Hindlimb muscle (tissue), 1 donor: ENCODE measurements around the gene RASAL3. TPM values are rescaled to one million over a fixed set of nuclear protein-coding genes. Genes with fewer than 3 reads are reported as not detected.

Experiments used
- DNase-seq: peaks from one replicate; pipeline ENCODE4 v3.0.0-alpha.2; 2013
- polyA plus RNA-seq: library from polyadenylated mRNA; unstranded; fragments of 120-200 nt; gene quantifications from one replicate; pipeline ENCODE4 v1.2.1, GENCODE V29; 2013; ENCODE audit not compliant: insufficient read length

RASAL3 gene
- polyA plus RNA-seq, 1 donor = 1.7 TPM

DNA sequence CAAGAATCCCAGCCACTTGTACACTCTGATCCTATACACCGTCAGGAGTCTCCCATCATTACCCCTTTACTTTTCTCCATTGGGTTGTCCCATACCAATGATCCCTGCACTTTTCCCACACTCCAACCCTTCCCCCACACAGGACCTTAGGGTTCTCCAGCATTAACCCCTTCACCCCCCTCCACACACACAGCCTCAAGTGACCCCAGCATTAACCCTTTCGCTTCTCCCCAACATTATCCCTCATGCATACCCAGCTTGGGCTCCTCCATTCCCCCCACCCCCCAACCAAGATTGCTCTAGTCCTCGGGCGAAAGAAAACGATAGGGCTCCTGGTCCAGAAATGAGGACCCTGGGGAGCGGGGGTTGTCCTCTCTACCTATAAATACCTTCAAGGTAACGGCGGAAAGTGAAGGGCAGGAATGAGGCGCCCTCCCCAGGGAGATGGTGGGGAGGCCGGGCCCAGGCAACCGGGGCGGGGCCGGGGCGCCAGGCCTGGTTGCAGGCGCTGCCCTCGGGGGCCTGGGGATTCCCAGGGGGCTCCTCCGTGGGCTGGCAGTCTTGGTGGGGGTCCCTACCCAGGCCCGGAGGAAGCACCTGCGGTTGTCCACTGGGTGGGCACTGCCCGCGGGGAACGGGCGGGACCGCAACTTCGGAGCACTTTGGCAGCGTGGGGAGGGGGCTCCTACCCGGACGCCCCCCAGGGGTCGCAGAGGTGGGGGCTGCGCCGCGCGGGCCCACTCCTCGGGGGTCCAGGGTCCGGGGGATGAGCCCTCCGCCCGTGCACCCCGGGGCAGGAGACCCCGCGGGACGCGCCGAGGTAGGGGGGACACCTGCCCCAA is 15.3 kb downstream of the RASAL3 start:
- DNase-seq = no peak

DNA sequence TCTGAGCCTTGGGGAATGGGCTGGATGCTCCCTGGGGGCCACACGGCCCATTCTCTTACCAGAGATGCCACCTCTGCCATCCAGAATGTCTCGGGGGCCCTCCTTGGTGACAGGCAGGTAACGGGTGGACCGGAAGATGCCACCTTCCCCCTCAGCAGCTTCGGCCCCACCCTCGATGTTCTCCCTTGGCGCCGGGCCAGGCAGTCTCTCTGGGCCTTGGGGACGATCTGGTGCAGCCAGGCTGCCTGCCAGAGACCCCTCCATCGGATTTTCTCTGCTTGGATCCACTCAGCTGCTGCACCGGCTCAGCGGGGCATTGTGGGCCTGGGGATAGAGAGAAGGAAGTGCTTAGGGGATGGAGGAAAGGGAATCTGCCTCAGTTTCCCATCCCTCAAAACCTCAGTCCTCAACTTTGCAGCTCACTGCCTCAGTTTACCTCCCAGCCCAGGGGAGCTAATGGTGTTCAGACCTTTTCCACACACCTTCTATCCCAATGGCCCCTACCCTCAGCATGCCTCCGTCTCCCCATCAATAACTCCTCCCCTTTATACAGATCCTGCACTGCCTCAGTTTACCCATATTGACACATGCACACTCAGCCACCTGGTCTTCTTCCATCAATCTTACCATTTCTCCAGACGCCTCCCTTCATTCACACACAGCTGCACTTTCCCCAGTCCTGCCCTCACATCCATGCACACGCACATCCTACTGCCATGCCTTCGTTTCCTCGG is 16.1 kb downstream of the RASAL3 start:
- DNase-seq = no peak

DNA sequence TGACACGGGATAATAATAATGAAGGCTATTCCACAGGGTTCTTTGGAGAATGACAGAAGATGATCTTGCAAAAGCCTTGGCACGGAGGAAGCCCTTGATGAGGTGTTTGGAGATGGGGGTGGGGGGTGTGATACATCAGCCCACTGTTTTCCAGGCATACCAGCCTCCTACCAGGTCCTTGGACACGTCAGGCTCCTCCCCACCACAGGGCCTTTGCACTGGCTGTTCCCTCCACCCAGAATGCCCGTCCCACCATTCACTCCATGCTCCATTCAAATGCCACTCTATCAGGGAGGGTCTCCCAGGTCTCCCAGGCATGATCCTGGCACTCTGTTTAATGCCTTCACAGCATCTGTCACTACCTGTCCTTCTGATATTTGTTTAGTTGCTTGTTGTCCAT is 17.3 kb downstream of the RASAL3 start:
- DNase-seq = no peak

GRCh38 chr19:15445807-15446376 is 18.5 kb downstream of the RASAL3 start:
- no peak for DNase-seq

- no peak for DNase-seq
Measured at GRCh38 chr19:15445227-15445605, 19.1 kb downstream of the RASAL3 start.

- no peak for DNase-seq
Measured at GRCh38 chr19:15444505-15445226, 19.7 kb downstream of the RASAL3 start.

DNA sequence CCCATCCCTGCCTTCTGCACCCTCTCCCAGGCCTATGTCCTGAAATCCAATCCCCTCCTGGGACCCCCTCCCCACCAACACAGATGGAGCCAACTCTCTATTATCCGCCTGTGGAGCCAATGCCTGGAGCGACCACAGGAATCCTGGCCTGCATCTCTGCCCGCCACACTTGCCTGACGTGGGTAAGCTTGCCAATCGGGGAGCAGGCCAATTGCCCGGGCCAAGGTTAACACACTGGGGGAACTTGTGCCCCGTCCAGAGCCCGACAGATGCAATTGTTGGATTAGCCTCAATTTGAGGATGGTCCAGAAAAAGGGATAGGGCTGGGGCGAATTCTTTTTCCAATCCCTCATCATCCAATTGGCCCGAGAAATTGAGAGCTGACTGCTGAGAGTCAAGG is 20.5 kb downstream of the RASAL3 start:
- no peak for DNase-seq

DNA sequence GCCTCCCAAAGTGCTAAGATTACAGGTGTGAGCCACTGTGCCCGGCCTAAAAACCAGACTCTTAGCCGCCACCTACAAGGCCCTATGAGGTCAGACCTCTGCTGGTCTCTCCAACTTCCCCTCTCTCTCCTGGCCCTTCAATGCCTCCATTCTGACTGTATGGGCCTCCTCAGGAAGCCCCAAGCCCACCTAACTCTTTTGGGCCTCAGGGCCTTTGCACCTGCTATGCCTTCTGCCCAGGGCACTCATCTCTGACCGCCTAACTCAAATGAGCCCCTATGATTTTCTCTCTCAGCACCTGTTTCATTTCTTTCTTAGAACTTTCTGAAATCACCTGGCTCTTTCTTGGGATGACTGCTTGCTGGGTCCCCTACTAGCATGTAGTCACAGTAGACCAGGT is 21.0 kb downstream of the RASAL3 start:
- no peak for DNase-seq

- DNase-seq = no peak
Measured at GRCh38 chr19:15442142-15442920, 22.0 kb downstream of the RASAL3 start.

DNA sequence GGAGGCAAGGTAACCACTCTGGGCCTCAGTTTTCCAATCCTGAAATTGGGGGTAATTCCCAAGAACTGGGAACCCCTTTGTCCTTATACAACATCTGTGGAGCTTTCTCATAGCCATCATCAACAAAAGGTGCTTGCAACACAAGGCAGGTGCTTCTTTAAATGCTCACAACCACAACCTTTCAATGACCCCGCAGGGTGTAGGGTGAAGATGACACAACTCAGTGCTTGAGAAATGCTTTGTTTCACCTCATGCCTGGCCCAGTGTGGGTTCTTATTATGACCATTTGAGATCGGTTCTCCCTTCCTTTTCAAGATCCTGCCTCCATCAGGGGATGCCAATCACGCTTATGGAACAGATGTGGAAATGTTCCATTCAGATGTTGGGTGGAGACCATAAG is 23.0 kb downstream of the RASAL3 start:
- no peak for DNase-seq

DNA sequence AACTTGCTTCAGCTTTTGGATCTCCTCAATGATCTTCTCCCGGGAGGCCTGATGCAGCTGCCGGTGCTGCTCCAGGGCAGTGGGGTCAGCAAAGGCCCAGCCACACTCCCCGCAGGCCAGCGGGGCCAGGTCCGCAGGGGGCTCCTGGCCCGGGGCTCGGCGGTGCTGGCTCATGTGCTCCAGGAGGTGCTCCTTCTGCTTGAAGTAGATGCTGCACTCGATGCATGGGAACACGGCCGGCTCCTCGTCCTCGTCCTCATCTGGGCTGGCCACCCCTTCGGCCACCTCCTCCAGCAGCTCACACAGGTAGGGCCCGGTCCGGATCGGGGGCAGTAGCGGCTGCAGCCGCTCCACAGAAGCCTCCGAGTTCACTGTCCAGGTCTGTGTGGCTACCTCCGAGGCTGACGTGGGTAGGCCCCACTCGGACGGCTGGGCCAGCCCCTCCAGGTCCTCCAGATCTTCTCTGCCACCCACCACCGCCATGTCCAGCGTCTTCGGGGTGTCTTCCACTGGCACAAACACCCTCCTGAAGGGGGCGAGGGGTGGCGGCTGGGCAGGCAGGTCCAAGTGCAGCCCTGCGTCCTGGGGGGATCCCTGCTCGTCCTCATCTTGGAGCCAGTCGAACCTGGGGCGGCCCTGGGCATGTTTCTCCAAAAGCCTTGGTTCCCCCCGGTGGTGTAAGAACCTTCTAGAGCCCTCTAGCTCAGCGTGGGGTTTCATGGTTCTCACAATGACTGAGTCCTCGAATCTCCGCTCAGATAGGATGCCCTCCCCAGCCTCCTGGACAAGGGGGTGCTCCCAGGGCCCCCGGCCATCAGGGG is 24.3 kb downstream of the RASAL3 start:
- DNase-seq = no peak

GRCh38 chr19:15439078-15439799 is 25.1 kb downstream of the RASAL3 start:
- no peak for DNase-seq

DNA sequence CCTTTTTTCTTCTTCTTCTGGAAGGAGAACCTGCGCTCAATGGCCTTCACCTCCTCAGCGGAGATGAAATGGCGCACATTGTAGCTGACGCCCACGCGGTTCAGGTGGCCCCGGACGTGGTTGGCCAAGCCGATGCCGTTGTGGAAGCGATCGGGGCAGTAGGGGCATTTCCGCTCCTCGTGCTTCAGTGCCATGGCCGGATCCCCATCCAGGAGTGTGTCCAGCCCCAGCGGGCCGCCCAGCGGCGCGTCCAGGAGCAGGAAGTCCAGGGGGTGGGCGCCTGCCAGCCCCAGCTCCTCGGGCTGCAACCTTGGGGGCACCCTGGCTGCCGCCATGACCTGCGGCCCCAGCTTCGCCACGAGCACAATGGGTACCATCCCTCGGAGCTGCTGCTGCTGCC is 25.8 kb downstream of the RASAL3 start:
- no peak for DNase-seq

- DNase-seq = no peak
Measured at GRCh38 chr19:15438124-15438496, 26.2 kb downstream of the RASAL3 start.

DNA sequence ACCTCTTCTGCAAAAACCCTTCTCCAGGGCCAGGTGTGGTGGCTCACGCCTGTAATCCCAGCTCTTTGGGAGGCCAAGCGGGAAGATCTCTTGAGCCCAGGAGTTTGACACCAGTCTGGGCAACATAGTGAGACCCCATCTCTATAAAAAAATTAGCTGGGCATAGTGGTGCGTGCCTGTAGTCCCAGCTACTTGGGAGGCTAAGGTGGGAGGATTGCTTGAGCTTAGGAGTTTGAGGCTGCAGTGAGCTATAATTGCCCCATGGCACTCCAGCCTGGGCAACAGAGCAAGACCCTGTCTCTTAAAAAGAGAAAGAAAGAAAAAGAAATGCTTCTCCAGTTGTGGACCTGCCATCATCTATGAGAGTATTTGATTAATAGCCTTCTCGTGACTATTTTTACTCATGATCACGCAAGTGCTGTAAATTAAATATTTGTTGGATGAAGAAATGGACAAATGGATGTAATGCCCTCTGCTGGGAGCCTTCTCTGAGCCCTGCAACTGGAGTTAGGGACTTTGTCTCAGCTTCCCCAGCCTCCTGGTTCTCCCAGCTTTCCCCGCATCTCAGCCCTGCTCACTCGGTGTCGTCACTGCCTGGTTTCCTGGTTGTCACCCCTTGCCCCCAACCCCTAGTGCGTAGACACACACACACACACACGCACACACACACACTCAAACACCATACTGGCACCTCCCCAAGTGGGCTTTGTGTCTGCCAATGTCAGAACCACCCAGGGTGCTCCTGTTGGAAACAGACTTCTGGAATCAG is 26.8 kb downstream of the RASAL3 start:
- no peak for DNase-seq

DNA sequence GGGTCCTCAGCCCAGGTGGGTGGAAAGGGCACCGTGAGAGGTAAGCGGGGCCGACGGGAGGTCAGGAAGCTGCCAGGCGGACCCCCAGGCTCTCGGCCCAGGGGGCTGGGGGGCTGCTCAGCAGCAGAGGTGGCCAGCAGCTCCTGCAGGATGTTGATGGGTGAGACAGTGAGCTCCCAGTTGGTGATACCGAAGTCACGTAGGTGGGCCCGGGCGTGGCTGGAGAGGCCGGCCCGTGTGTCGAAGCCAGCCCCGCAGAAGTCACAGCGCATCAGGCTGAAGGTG is 27.6 kb downstream of the RASAL3 start:
- no peak for DNase-seq

DNA sequence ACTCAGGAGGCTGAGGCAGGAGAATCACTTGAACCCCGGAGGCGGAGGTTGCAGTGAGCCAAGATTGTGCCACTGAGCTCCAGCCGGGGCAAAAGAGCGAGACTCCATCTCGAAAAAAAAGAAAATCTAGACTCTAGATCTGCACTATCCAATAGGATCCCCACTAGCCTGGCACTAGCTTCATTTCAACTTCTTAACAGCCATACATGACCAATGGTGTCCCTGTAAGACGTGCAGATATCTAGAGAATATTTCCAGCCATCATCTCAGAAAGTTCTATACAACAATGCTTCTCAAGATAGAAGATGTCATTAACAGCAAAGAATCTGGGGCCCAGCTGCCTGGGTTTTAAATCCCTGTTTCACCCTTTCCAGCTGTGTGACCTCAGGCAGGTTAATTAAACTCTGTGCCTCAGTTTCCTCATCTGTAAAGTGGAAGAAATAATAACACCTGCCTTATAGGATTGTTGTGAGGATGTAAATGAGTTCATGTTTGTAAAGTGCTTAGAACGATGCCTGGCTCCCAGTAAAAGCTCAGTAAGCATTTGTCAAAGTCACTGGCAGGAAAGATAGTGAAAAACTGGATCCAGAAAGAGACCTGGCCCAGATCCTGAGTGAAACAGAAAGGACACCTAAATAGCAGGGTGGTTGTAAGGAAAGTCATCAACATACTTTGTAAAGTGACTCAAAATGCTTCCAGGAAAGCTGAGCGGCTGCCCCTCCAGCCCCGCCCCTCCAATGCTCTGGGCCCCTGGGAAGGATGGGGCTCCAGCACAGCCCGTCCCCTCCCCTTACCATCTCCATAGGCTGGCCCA is 28.1 kb downstream of the RASAL3 start:
- DNase-seq = no peak

DNA sequence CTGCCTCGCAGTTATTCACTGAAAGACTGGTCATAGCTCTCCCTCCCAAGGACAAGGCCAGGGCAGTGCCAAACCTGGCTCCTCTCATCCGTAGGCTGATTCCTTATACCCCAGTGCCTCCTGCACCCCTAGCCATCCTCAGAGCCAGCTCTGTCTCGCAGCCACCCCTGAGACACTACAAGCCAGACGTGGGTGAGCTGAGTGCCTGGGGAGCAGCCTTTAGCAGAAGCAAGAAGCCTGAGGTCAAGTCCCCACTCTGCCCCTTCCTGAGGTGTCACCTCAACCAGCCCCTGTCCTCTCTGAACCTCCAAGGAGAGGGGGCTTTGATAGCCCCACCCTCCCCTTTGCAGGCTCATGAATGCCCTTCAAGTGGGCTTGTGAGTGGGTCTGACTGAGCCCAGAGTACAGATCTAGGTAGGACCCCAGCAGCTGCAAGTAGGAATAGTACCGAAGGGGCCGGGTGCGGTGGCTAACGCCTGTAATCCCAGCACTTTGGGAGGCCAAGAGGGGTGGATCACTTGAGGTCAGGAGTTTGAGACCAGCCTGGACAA is 30.8 kb downstream of the RASAL3 start:
- no peak for DNase-seq
